Astrocyte (in vitro differentiated cells and primary cell): ENCODE data around the gene USPL1.

Experiments used
- CTCF ChIP-seq: IDR thresholded peaks from 2 replicates; pipeline ENCODE4 v1.5.1; 2011; ENCODE audit warnings: low read depth, mild to moderate bottlenecking, inconsistent platforms, low read length, moderate library complexity; ENCODE audit not compliant: insufficient read depth
- EZH2 ChIP-seq: IDR thresholded peaks from 2 replicates; pipeline ENCODE4 v1.6.1; 2012; ENCODE audit warnings: mild to moderate bottlenecking, low read length, inconsistent platforms; ENCODE audit not compliant: insufficient read depth

- no peak for TF ChIP-seq CTCF
- TF ChIP-seq EZH2, result no peak
These were observed 36.7 kb downstream of the USPL1 start for GRCh38 chr13:30654430-30654829.
